HG03565 (cell line): ENCODE results near the gene ACSL6.

Source experiments
- ATAC-seq: cut with Tn5 transposase; IDR thresholded peaks from one replicate; pipeline ENCODE4 v1.9.1; 2021; ENCODE audit warnings: mild to moderate bottlenecking, moderate library complexity; ENCODE audit not compliant: unreplicated experiment

The ACSL6 gene

GRCh38 chr5:132001647-132002561 is 9.6 kb downstream of the ACSL6 start:
- ATAC-seq, result no peak

GRCh38 chr5:132000677-132001453 is 10.6 kb downstream of the ACSL6 start:
- no peak for ATAC-seq

DNA sequence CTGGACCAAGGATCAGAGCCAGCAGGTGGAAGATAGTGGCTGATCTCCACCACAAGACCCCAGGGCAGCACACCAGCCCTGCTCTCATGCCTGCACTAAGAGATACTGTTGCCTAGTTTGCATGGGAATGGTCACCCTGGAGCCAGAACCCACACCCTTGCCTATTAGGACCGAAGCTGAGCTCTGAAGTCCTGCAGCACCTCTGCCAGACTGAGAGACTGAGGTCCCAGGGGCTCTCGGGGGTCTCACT is 11.3 kb downstream of the ACSL6 start:
- ATAC-seq, result no peak

GRCh38 chr5:131999441-132000240 is 11.8 kb downstream of the ACSL6 start:
- no peak for ATAC-seq

DNA sequence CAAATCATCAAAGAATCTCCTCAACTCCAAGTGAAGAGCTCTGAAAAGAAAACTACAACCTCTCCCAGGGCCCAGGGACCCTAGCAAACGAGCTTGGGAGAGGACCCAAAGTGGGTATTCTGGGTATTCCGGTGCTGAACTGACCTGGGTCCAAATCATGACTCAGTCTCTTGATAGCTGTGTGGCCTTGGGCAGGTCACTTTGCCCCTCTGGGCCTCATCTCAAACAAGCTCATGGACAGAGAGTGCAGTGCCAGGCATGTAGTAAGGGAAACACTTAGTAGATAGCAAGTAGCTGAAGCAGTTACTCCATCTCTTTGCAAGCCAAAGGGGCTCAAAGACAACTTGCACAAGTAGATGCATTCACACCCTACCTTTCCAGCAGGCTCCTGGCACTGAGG is 12.4 kb downstream of the ACSL6 start:
- ATAC-seq, result no peak

DNA sequence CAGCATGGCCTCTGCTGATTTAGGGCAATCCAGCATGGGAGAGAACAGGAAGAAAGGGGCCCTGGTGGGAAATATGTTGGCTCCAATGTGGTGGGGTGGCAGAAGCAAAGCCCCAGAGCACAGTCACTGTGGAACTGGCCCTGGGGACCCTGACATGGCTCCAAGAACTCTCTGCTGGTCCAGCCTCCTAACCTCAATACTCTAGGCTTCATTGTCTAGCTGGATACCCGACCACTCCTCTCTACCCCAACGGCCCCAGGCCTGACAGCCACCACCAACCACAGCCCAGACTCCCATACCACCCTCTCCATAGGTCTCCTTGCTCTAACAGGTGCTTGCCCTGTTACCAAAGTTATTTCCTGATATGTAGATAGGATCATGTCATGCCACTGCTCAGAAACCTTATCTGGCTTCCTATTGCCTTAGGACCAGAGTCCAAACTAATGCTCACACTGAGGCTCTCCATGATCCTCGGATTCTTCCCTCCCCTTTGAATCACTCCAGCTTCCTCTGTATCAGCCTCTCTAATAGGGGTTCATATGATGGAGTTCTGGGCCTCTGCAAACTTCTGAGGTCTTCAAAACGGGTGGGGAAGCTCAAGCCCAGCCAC is 12.9 kb downstream of the ACSL6 start:
- no peak for ATAC-seq

- ATAC-seq, result no peak
Observed at GRCh38 chr5:131997727-131998117, 13.7 kb downstream of the ACSL6 start.

DNA sequence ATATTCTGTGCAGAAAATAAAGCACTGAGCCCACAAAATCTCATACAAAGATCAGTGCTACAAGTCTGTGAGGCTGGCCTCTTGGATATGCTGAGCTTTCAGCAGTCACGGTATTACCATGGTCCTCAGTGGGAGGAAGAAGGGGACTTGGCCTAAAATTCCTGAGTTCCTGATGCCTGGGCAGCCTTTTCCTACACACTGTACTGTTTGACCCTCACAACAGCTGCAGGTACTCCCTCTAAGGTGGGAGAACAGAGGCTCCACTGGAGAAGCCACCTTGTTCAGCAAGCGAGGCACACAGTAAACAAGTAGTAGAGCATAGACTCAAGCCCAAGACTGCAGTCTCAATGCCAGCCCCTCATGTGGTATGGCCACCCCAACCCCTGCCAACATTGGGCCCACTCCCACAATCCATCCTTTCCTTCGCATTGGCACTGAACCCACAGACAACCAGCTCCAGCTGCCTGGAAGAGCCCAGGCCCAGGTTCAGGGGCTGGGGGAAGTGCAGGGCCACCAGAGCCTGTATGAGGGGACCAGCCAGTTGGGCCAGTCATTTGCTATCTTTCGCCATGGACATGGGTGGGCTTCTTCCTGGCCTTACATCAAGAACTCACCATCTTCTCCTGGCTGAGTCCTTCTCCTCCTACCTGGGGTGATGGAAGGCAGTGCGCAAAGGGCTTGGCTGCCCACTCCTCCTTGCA is 14.3 kb downstream of the ACSL6 start:
- ATAC-seq, result no peak

GRCh38 chr5:131996210-131997025 is 15.0 kb downstream of the ACSL6 start:
- ATAC-seq, result no peak

GRCh38 chr5:131994533-131995226 is 16.8 kb downstream of the ACSL6 start:
- no peak for ATAC-seq

GRCh38 chr5:131994090-131994489 is 17.4 kb downstream of the ACSL6 start:
- ATAC-seq, result no peak

DNA sequence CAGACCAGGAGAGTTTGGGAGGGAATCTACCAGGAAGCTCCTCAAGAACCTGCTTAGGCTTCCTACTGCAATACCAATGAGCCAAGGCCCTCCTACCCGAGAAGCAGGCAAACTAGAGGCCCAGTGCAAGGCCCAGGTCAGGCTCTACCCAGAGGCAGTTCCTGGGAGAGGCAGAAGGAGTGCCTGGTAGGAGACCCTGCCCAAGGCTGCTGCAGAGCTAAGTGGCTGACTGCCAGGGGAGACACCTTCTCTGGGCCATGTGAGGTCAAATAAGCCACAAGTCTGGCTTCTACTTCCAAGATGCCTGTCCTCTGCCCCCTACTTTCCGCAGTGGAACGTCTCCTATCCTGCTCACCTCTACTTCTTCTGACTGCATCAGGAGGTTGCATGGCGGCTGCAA is 17.8 kb downstream of the ACSL6 start:
- no peak for ATAC-seq

GRCh38 chr5:131992370-131992769 is 19.1 kb downstream of the ACSL6 start:
- no peak for ATAC-seq

GRCh38 chr5:131991593-131992324 is 19.7 kb downstream of the ACSL6 start:
- ATAC-seq, result no peak

DNA sequence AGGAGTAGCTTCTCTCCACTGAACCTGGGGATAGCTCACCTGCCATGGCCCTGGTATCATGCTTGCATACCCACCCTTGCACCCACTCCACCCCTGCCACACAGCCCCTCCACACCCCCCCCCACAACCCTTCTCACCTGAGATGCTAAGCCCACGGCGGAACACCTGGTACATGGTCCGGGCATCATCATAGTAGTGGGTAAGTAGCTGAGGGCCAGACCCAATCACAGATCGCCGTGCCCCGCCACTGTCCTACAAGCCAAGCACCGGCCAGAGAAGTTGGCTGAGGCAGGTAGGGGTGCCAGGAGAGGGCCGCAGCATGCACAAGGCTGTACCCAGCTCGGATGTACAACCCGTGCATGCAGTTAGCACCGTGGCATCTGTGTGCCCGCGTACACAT is 20.7 kb downstream of the ACSL6 start:
- ATAC-seq, result no peak

- ATAC-seq, result no peak
Observed at GRCh38 chr5:131988601-131989000, 22.9 kb downstream of the ACSL6 start.

DNA sequence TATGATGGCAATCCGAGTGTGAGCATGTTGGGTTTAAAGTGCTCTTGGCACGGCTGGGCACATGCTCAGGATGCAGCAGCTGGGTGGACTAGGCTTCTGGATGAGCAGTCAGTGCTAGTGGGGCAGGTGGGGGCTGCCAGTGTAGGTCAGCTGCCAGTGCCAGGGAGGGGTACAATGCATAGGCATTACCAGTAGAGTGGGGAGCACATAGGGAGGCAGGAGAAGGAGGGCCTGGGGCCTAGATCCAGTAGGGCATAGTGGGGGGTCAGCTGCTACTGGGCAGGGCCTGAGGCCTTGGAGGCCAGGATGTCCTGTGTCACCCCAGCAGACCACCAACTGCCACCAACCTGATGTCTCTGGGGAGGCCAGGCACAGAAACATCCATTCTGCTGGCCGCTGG is 24.2 kb downstream of the ACSL6 start:
- no peak for ATAC-seq

DNA sequence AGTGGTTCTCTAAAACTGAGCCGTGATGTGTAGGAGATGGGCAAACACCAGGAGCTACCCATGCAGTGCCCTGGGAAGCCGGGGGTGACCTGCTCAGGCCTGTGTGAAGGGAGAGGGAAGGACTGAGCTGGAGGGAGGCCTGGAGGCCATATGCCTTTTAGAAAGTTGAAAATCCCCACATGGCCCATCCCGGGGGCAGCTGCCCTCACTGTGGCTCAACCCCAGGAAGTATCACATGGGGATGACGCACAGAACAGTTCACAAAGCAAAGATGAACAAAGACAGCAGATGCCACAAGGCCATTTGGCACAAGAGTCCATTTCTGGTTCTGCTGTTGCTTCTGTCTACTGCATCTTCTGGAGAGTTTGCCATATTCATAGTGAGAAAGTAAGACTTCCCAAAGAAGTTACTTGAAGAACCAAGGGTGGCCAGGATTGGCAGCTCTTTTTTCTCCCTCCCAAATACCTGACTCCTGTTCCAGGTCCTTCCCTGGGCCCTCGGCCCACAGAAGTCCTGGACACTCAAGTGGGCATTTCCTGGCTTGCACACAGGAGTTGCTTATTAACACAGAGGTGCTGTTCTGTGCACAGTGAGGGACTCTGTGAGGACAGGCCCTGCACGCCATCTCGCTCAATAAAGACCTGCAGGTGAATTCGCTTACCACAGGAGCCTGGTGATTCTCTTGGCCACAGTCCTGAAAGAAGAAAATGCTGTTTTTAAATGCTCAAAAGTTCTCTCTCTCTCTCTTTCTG is 25.1 kb downstream of the ACSL6 start:
- no peak for ATAC-seq
